K562 (cell line): ENCODE measurements around the gene TNPO3.

Experiments
- ELF4 ChIP-seq: fragments of 450-650 bp; formaldehyde crosslinking; IDR thresholded peaks from 2 replicates; pipeline ENCODE4 v1.4.0; 2022; ENCODE audit warnings: missing genetic modification characterization
- ZBTB34 ChIP-seq: fragments of 250-450 bp; sonication (Bioruptor Pico); IDR thresholded peaks from 2 replicates; pipeline ENCODE4 v1.8.0; 2021; ENCODE audit warnings: mild to moderate bottlenecking, moderate library complexity
- ZNF274 ChIP-seq: IDR thresholded peaks from 2 replicates; pipeline ENCODE4 v1.6.1; 2011; ENCODE audit warnings: low read depth, mild to moderate bottlenecking, low read length, moderate library complexity, borderline replicate concordance
- ZNF766 ChIP-seq: fragments of 200-800 bp; sonication (Bioruptor generic); conservative IDR thresholded peaks from 2 replicates; pipeline ENCODE4 v1.6.1; 2016; ENCODE audit warnings: missing genetic modification characterization, missing compliant biosample characterization
- TF ChIP-seq, protein P1 (sequence below), 3 experiments: IDR thresholded peaks in 2 of 3; conservative IDR thresholded peaks in 1 of 3; 2 replicates each; pipeline ENCODE4 v1.5.1; 2011 to 2012; ENCODE audit warnings: low read length in 3 of 3, mild to moderate bottlenecking in 3 of 3, control low read depth in 2 of 3, improper control_type of control experiment in 1 of 3, inconsistent platforms in 1 of 3, low read depth in 1 of 3, mixed read lengths in 1 of 3, moderate library complexity in 1 of 3; ENCODE audit not compliant: insufficient read depth in 2 of 3
- TF ChIP-seq, protein P2 (sequence below): IDR thresholded peaks from 2 replicates; pipeline ENCODE4 v1.6.1; 2014; ENCODE audit warnings: antibody characterized with exemption
- TF ChIP-seq, protein P3 (sequence below): fragments of 450-650 bp; formaldehyde crosslinking; IDR thresholded peaks from 2 replicates; pipeline ENCODE4 v1.4.0; 2020; ENCODE audit warnings: mild to moderate bottlenecking, mixed read lengths

GRCh38 chr7:128963327-128963757 lies 91.6 kb downstream of the TNPO3 start:
- TF ChIP-seq ZNF274 (no peak), ZNF766 (CRISPR knock-in tag) (no peak), ZBTB34 (CRISPR knock-in tag) (no peak), ELF4 (no peak)
- TF ChIP-seq, protein P1, sequence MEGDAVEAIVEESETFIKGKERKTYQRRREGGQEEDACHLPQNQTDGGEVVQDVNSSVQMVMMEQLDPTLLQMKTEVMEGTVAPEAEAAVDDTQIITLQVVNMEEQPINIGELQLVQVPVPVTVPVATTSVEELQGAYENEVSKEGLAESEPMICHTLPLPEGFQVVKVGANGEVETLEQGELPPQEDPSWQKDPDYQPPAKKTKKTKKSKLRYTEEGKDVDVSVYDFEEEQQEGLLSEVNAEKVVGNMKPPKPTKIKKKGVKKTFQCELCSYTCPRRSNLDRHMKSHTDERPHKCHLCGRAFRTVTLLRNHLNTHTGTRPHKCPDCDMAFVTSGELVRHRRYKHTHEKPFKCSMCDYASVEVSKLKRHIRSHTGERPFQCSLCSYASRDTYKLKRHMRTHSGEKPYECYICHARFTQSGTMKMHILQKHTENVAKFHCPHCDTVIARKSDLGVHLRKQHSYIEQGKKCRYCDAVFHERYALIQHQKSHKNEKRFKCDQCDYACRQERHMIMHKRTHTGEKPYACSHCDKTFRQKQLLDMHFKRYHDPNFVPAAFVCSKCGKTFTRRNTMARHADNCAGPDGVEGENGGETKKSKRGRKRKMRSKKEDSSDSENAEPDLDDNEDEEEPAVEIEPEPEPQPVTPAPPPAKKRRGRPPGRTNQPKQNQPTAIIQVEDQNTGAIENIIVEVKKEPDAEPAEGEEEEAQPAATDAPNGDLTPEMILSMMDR (IDR thresholded peaks at IDR 0.05 in 2 of 3, conservative IDR thresholded peaks at IDR 0.05 in 1 of 3; ENCODE audit: insufficient read depth in 2 of 3, low read depth in 1 of 3, low read length in 3 of 3) = no peak
- TF ChIP-seq, protein P2, sequence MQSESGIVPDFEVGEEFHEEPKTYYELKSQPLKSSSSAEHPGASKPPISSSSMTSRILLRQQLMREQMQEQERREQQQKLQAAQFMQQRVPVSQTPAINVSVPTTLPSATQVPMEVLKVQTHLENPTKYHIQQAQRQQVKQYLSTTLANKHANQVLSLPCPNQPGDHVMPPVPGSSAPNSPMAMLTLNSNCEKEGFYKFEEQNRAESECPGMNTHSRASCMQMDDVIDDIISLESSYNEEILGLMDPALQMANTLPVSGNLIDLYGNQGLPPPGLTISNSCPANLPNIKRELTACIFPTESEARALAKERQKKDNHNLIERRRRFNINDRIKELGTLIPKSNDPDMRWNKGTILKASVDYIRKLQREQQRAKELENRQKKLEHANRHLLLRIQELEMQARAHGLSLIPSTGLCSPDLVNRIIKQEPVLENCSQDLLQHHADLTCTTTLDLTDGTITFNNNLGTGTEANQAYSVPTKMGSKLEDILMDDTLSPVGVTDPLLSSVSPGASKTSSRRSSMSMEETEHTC = no peak
- TF ChIP-seq, protein P3, sequence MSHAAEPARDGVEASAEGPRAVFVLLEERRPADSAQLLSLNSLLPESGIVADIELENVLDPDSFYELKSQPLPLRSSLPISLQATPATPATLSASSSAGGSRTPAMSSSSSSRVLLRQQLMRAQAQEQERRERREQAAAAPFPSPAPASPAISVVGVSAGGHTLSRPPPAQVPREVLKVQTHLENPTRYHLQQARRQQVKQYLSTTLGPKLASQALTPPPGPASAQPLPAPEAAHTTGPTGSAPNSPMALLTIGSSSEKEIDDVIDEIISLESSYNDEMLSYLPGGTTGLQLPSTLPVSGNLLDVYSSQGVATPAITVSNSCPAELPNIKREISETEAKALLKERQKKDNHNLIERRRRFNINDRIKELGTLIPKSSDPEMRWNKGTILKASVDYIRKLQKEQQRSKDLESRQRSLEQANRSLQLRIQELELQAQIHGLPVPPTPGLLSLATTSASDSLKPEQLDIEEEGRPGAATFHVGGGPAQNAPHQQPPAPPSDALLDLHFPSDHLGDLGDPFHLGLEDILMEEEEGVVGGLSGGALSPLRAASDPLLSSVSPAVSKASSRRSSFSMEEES (CRISPR knock-in tag) = no peak
